HG02840 (cell line): ENCODE results near the gene SULT2B1.
A peak's percentile ranks its signal among the peaks of the same experiment; 100 is the strongest.
"Not testable (repeated sequence)": the region's sequence is repeated elsewhere in the genome, so short reads cannot be mapped to it uniquely, and the experiment has no call there.

Experiments
- ATAC-seq: cut with Tn5 transposase; IDR thresholded peaks from one replicate; pipeline ENCODE4 v1.9.1; 2021; ENCODE audit warnings: mild to moderate bottlenecking, moderate library complexity, moderate number of reproducible peaks; ENCODE audit not compliant: unreplicated experiment, low FRiP score

The SULT2B1 gene

GRCh38 chr19:48617146-48617937 is 65.4 kb downstream of the SULT2B1 start:
- no peak for ATAC-seq

- ATAC-seq, result no peak
These were observed 66.4 kb downstream of the SULT2B1 start for GRCh38 chr19:48618278-48618915.

- peak; percentile 85 for ATAC-seq
These were observed 67.1 kb downstream of the SULT2B1 start, which contains the start of the genes RPL18 and SPHK2 for GRCh38 chr19:48618916-48619691. TSS of gene RPL18 (minus strand) at chr19:48619178. CDS start at chr19:48619143, 35 bp downstream. TSS of gene SPHK2 (plus strand) at chr19:48619506. CDS start at chr19:48620515, 1,009 bp downstream.

GRCh38 chr19:48619692-48620585 is 68.0 kb downstream of the SULT2B1 start:
- ATAC-seq, result no peak

GRCh38 chr19:48623556-48624066 is 71.6 kb downstream of the SULT2B1 start:
- no peak for ATAC-seq

GRCh38 chr19:48624067-48624594 is 72.2 kb downstream of the SULT2B1 start:
- ATAC-seq, result peak; percentile 41

GRCh38 chr19:48624791-48625723 is 73.1 kb downstream of the SULT2B1 start:
- ATAC-seq, result no peak

GRCh38 chr19:48625891-48626327 is 73.9 kb downstream of the SULT2B1 start:
- ATAC-seq, result no peak

GRCh38 chr19:48627201-48627864 is 75.4 kb downstream of the SULT2B1 start:
- ATAC-seq, result no peak

- ATAC-seq, result no peak
These were observed 75.9 kb downstream of the SULT2B1 start for GRCh38 chr19:48627865-48628314.

GRCh38 chr19:48628486-48629296 is 76.7 kb downstream of the SULT2B1 start:
- ATAC-seq, result no peak

- ATAC-seq, result no peak
These were observed 77.3 kb downstream of the SULT2B1 start for GRCh38 chr19:48629297-48629598.

- no peak for ATAC-seq
These were observed 77.8 kb downstream of the SULT2B1 start for GRCh38 chr19:48629599-48630295.

- no peak for ATAC-seq
These were observed 78.5 kb downstream of the SULT2B1 start for GRCh38 chr19:48630296-48631063.

GRCh38 chr19:48631225-48631624 is 79.3 kb downstream of the SULT2B1 start:
- no peak for ATAC-seq

GRCh38 chr19:48632286-48632685 is 80.3 kb downstream of the SULT2B1 start:
- not testable (repeated sequence) for ATAC-seq
